Measurements from ENCODE around the gene ZMYND10.
A peak's percentile ranks its signal among the peaks of the same experiment; 100 is the strongest.

Gene ZMYND10

GRCh38 chr3:50303013-50303815, 42.3 kb downstream of the ZMYND10 start, which contains the start of gene HYAL1:
TSS of gene HYAL1 (minus strand) at chr3:50303574. CDS start at chr3:50302956, 618 bp downstream.
- no peak for DNase-seq (ENCODE audit: low read depth in 2 of 2)

GRCh38 chr3:50302095-50303012, 43.2 kb downstream of the ZMYND10 start:
- no peak for DNase-seq (ENCODE audit: low read depth in 2 of 2)

GRCh38 chr3:50300681-50301254, 44.8 kb downstream of the ZMYND10 start:
- DNase-seq (ENCODE audit: low read depth in 2 of 2), result no peak

- DNase-seq (ENCODE audit: low read depth in 2 of 2), result no peak
Observed at GRCh38 chr3:50299929-50300680, 45.4 kb downstream of the ZMYND10 start.

GRCh38 chr3:50299638-50299928, 45.9 kb downstream of the ZMYND10 start:
- no peak for DNase-seq (ENCODE audit: low read depth in 2 of 2)

- peak; percentile 99 for DNase-seq (ENCODE audit: low read depth in 2 of 2)
Observed at GRCh38 chr3:50298836-50299637, 46.5 kb downstream of the ZMYND10 start, which contains the start of the genes HYAL3 and NAA80. TSS of gene HYAL3 (minus strand) at chr3:50299405. CDS start at chr3:50295602, 3,803 bp downstream. TSS of gene NAA80 (minus strand) at chr3:50299405. CDS start at chr3:50297463, 1,942 bp downstream.

GRCh38 chr3:50297896-50298725, 47.4 kb downstream of the ZMYND10 start:
- DNase-seq (ENCODE audit: low read depth in 2 of 2), result no peak

- no peak for DNase-seq (ENCODE audit: low read depth in 2 of 2)
Observed at GRCh38 chr3:50297384-50297775, 48.2 kb downstream of the ZMYND10 start.

- DNase-seq (ENCODE audit: low read depth in 2 of 2), result no peak
Observed at GRCh38 chr3:50296721-50297383, 48.7 kb downstream of the ZMYND10 start.

GRCh38 chr3:50295553-50296431, 49.7 kb downstream of the ZMYND10 start:
- DNase-seq (ENCODE audit: low read depth in 2 of 2), result no peak

GRCh38 chr3:50294492-50295403, 50.8 kb downstream of the ZMYND10 start:
- no peak for DNase-seq (ENCODE audit: low read depth in 2 of 2)

- no peak for DNase-seq (ENCODE audit: low read depth in 2 of 2)
Observed at GRCh38 chr3:50294089-50294488, 51.4 kb downstream of the ZMYND10 start.

GRCh38 chr3:50293079-50293801, 52.3 kb downstream of the ZMYND10 start:
- DNase-seq (ENCODE audit: low read depth in 2 of 2), result no peak

- peak; percentile 92 to 93 for DNase-seq (ENCODE audit: low read depth in 2 of 2)
Observed at GRCh38 chr3:50292159-50293078, 53.1 kb downstream of the ZMYND10 start, which contains the start of gene IFRD2. TSS of gene IFRD2 (minus strand) at chr3:50292429. CDS start at chr3:50292274, 155 bp downstream.

All from stimulated activated CD4-positive, alpha-beta T cell treated with anti-CD3 and anti-CD28 coated beads, Interleukin-12 subunit alpha, Interleukin-12 subunit beta, amount 100 ng/mL, for 24 hours (primary cell).